Posterior vena cava (tissue), 2 donors: ENCODE results near the gene FAM9C. TPM values are rescaled to one million over a fixed set of nuclear protein-coding genes. Genes with fewer than 3 reads are reported as not detected.
"Not testable (repeated sequence)": the region's sequence is repeated elsewhere in the genome, so short reads cannot be mapped to it uniquely, and the experiment has no call there.

ENCODE experiments used
- DNase-seq: peaks from one replicate; pipeline ENCODE4 v3.0.0-alpha.2; 2020; ENCODE audit warnings: low spot score
- intact Hi-C, 2 donors: fragments of 100-400 bp; cut with DNase I; formaldehyde crosslinking; loops; one replicate each; pipeline versions ENCODE4 v1.14.1 to v1.14.2; 2022 to 2023
- long read RNA-seq, 2 donors: library from polyadenylated mRNA; unstranded; transcript quantifications; one replicate each; pipeline ENCODE4 v2.0.0, GENCODE V29; 2020 to 2021
- total RNA-seq, 2 donors: library from RNA; stranded (reverse); fragmentation: NEBNext Ultra II Directional; extraction: Animal tissue kit (Norgen Biotek cat#: 25700); gene quantifications; one replicate each; pipeline ENCODE4 v1.2.1, GENCODE V29; 2021
- donor health status: DM: yes; HTN: yes; CAD: no.
- donor health status: DM: yes; HTN: yes; CAD: no.

FAM9C gene
- total RNA-seq, result under 1 TPM in 1 of 2 donors, not detected in 1; 0.19 TPM
- long read RNA-seq, donor 1, result 0 reads
- long read RNA-seq, donor 2, result 0 reads

- no peak for DNase-seq
- intact Hi-C loops, result no loop called here
Measured at GRCh38 chrX:13044441-13044840, at the start of gene FAM9C. TSS of gene FAM9C (minus strand) at chrX:13044620. CDS start at chrX:13043789, 831 bp downstream.

GRCh38 chrX:13093529-13094140, 49.2 kb upstream of the FAM9C start:
- intact Hi-C loops, result loop anchor here in 1 of 2 donors (10.0 kb wide), 1 partner anchor 109 kb away; no protein-coding TSS in a partner anchor
- no peak for DNase-seq

GRCh38 chrX:13092455-13092941, 48.1 kb upstream of the FAM9C start:
- DNase-seq, result no peak

GRCh38 chrX:13091111-13091765, 46.8 kb upstream of the FAM9C start:
- intact Hi-C loops, result loop anchor here in 1 of 2 donors (10.0 kb wide), 1 partner anchor 106 kb away; no protein-coding TSS in a partner anchor
- no peak for DNase-seq

More at GRCh38 chrX:13092455-13092941, 48.1 kb upstream of the FAM9C start:
- intact Hi-C loops, result loop anchor here in 1 of 2 donors (10.0 kb wide), 1 partner anchor 108 kb away; no protein-coding TSS in a partner anchor

- intact Hi-C loops, result loop anchor here in 1 of 2 donors (10.0 kb wide), 1 partner anchor 106 kb away; no protein-coding TSS in a partner anchor
- no peak for DNase-seq
Measured at GRCh38 chrX:13090339-13091110, 46.1 kb upstream of the FAM9C start.

- no peak for DNase-seq
- intact Hi-C loops, result loop anchor here in 1 of 2 donors (10.0 kb wide), 1 partner anchor 105 kb away; no protein-coding TSS in a partner anchor
Measured at GRCh38 chrX:13090027-13090338, 45.6 kb upstream of the FAM9C start.

- intact Hi-C loops, result no loop called here
- no peak for DNase-seq
Measured at GRCh38 chrX:13088156-13088487, 43.7 kb upstream of the FAM9C start.

- intact Hi-C loops, result no loop called here
- no peak for DNase-seq
Measured at GRCh38 chrX:13087322-13088155, 43.1 kb upstream of the FAM9C start.

- DNase-seq, intact Hi-C loops: not testable (repeated sequence)
Measured at GRCh38 chrX:13086793-13087321, 42.4 kb upstream of the FAM9C start.

GRCh38 chrX:13086076-13086475, 41.7 kb upstream of the FAM9C start:
- intact Hi-C loops, result no loop called here
- no peak for DNase-seq

GRCh38 chrX:13085526-13085925, 41.1 kb upstream of the FAM9C start:
- DNase-seq, result no peak
- intact Hi-C loops, result no loop called here

GRCh38 chrX:13084611-13085010, 40.2 kb upstream of the FAM9C start:
- DNase-seq, result no peak
- intact Hi-C loops, result no loop called here

GRCh38 chrX:13083755-13084326, 39.4 kb upstream of the FAM9C start:
- intact Hi-C loops, DNase-seq: not testable (repeated sequence)

- intact Hi-C loops, result no loop called here
- DNase-seq, result no peak
Measured at GRCh38 chrX:13082206-13083065, 38.0 kb upstream of the FAM9C start.

GRCh38 chrX:13081395-13082205, 37.2 kb upstream of the FAM9C start:
- no peak for DNase-seq
- intact Hi-C loops, result no loop called here

GRCh38 chrX:13080128-13080795, 35.8 kb upstream of the FAM9C start:
- intact Hi-C loops, result no loop called here
- no peak for DNase-seq
